ENCODE measurements around the gene GALC. TPM values are rescaled to one million over a fixed set of nuclear protein-coding genes. Genes with fewer than 3 reads are reported as not detected.
"Not testable (repeated sequence)": the region's sequence is repeated elsewhere in the genome, so short reads cannot be mapped to it uniquely, and the experiment has no call there.

GALC gene
- total and polyA plus RNA-seq, 12 donors: 8.3 to 330 (median 37.3) TPM

DNA sequence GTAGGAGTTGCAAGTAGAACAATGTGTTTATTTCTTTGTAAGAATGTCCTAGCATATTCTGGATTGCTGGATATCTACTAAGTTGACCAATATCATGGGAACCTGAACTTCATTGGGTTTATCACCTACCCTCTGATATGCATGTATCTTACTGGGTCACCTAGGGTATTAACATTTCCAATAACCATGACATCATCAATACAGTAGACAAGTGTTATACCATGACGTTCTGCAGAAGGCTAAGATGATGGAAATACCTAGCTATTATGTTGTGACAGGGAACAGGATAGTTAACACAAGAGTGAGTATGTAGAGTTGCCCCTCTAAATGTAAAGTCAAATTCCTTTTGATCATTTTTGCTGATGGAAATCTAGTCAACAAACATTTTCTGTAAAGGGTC, 37.9 kb upstream of the GALC start:
- TF ChIP-seq, protein P1, sequence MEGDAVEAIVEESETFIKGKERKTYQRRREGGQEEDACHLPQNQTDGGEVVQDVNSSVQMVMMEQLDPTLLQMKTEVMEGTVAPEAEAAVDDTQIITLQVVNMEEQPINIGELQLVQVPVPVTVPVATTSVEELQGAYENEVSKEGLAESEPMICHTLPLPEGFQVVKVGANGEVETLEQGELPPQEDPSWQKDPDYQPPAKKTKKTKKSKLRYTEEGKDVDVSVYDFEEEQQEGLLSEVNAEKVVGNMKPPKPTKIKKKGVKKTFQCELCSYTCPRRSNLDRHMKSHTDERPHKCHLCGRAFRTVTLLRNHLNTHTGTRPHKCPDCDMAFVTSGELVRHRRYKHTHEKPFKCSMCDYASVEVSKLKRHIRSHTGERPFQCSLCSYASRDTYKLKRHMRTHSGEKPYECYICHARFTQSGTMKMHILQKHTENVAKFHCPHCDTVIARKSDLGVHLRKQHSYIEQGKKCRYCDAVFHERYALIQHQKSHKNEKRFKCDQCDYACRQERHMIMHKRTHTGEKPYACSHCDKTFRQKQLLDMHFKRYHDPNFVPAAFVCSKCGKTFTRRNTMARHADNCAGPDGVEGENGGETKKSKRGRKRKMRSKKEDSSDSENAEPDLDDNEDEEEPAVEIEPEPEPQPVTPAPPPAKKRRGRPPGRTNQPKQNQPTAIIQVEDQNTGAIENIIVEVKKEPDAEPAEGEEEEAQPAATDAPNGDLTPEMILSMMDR (IDR thresholded peaks at IDR 0.05): no peak
- TF ChIP-seq POLR2A (IDR thresholded peaks at IDR 0.05): no peak
- no peak overlapping the region for H3K4me3 ChIP-seq
- H3K27ac ChIP-seq: no peak overlapping the region
- H3K27me3 ChIP-seq: no peaks in the 10 kb centered on the region
- no peaks in the 10 kb centered on the region for H3K9me3 ChIP-seq (replicated peaks in 1 of 3)
- H3K36me3 ChIP-seq (replicated peaks in 1 of 2): no peaks in the 10 kb centered on the region
- no peak for DNase-seq
- H3K4me1 ChIP-seq (replicated peaks in 1 of 2): no peaks in the 10 kb centered on the region
- 57 to 75% (median 61%) methylated on average over 1 of the region's 1 CpG for WGBS, 4 donors
- intact Hi-C loops (cut with DNase I): no loop called here

- H3K36me3 ChIP-seq (replicated peaks in 1 of 2): no peaks in the 10 kb centered on the region
- H3K9me3 ChIP-seq (replicated peaks in 1 of 3): no peaks in the 10 kb centered on the region
- H3K27me3 ChIP-seq: no peaks in the 10 kb centered on the region
- TF ChIP-seq POLR2A (IDR thresholded peaks at IDR 0.05): no peak
- WGBS, 4 donors: 39 to 72% (median 55%) methylated on average over 1 of the region's 1 CpG
- no peak overlapping the region for H3K27ac ChIP-seq
- H3K4me3 ChIP-seq: no peak overlapping the region
- H3K4me1 ChIP-seq (replicated peaks in 1 of 2): peaks cover 0 to 4% of the 10 kb centered on the region in 2 donors
- DNase-seq: peak in 1 of 7 donors; percentile 19
- intact Hi-C loops (cut with DNase I): no loop called here
Measured at GRCh38 chr14:88030079-88030478, 37.1 kb upstream of the GALC start.

DNA sequence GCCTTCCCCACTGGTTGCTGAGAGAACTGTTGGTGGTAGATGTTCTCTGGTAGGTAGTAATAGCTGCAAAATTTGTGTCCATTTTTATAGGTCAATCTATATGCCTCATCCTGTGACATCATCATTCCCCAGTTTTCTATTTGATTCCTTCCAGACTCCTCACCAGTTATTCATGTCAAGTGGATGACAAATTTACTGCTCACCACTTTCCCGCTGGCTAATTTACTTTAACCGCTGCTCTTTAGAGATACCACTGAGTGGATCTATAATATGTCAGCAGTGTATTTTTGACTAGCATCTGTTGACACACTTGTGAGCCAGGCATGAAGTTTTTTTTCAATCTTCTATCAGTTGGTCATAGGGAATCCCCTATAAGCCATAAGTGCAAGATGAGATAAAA, 36.5 kb upstream of the GALC start:
- Histone ChIP-seq H3K9me3 (replicated peaks in 1 of 3) (no peaks in the 10 kb centered on the region), H3K27ac (no peak overlapping the region), H3K4me1 (replicated peaks in 1 of 2) (peaks cover 0 to 8% of the 10 kb centered on the region in 2 donors), H3K36me3 (replicated peaks in 1 of 2) (no peaks in the 10 kb centered on the region), H3K27me3 (no peaks in the 10 kb centered on the region), H3K4me3 (no peak overlapping the region)
- WGBS, 4 donors: 76 to 93% (median 86%) methylated on average over 2 of the region's 2 CpGs
- DNase-seq: no peak
- intact Hi-C loops (cut with DNase I): loop anchor here in 1 of 2 donors (10.0 kb wide), 1 partner anchor 125 kb away; no protein-coding TSS in a partner anchor
- TF ChIP-seq, protein P1 (IDR thresholded peaks at IDR 0.05): no peak
- TF ChIP-seq POLR2A (IDR thresholded peaks at IDR 0.05): no peak

DNA sequence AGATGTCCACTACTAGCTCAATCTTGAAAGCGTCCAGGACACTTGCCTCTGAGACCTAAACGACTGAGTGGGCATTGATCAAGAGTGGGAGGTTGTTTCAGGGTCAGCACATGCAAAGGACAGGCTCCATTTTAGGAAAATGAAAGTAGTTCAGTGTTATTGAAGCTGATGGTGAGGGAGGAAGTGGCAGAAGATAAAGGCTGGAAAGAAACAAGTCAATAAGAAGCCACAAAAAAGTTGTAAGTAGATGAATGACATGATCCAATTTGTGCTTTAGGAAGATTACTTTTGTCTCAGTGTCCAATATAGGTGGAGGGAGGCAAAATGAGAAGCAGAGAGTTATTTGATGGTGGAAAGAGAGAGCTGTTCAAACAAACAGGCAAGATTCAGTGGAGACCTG, 33.9 kb upstream of the GALC start:
- Histone ChIP-seq H3K4me1 (replicated peaks in 1 of 2) (peaks cover 0 to 13% of the 10 kb centered on the region in 2 donors), H3K27ac (no peak overlapping the region), H3K9me3 (replicated peaks in 1 of 3) (no peaks in the 10 kb centered on the region), H3K27me3 (no peaks in the 10 kb centered on the region), H3K4me3 (no peak overlapping the region), H3K36me3 (replicated peaks in 1 of 2) (no peaks in the 10 kb centered on the region)
- 36 to 53% (median 49%) methylated on average over 2 of the region's 2 CpGs for WGBS, 4 donors
- intact Hi-C loops (cut with DNase I): loop anchor here in 1 of 2 donors (10.0 kb wide), 1 partner anchor 128 kb away; no protein-coding TSS in a partner anchor
- TF ChIP-seq, protein P1 (IDR thresholded peaks at IDR 0.05): no peak
- no peak for TF ChIP-seq POLR2A (IDR thresholded peaks at IDR 0.05)
- no peak for DNase-seq

GRCh38 chr14:88025313-88025712, 32.3 kb upstream of the GALC start:
- 54 to 63% (median 61%) methylated on average over 3 of the region's 3 CpGs for WGBS, 4 donors
- Histone ChIP-seq H3K4me1 (replicated peaks in 1 of 2) (peaks cover 0 to 13% of the 10 kb centered on the region in 2 donors), H3K4me3 (no peak overlapping the region), H3K36me3 (replicated peaks in 1 of 2) (no peaks in the 10 kb centered on the region), H3K9me3 (replicated peaks in 1 of 3) (no peaks in the 10 kb centered on the region), H3K27me3 (no peaks in the 10 kb centered on the region), H3K27ac (no peak overlapping the region)
- TF ChIP-seq, protein P1 (IDR thresholded peaks at IDR 0.05): no peak
- intact Hi-C loops (cut with DNase I): loop anchor here in 1 of 2 donors (10.0 kb wide), 1 partner anchor 129 kb away; no protein-coding TSS in a partner anchor
- no peak for DNase-seq

DNA sequence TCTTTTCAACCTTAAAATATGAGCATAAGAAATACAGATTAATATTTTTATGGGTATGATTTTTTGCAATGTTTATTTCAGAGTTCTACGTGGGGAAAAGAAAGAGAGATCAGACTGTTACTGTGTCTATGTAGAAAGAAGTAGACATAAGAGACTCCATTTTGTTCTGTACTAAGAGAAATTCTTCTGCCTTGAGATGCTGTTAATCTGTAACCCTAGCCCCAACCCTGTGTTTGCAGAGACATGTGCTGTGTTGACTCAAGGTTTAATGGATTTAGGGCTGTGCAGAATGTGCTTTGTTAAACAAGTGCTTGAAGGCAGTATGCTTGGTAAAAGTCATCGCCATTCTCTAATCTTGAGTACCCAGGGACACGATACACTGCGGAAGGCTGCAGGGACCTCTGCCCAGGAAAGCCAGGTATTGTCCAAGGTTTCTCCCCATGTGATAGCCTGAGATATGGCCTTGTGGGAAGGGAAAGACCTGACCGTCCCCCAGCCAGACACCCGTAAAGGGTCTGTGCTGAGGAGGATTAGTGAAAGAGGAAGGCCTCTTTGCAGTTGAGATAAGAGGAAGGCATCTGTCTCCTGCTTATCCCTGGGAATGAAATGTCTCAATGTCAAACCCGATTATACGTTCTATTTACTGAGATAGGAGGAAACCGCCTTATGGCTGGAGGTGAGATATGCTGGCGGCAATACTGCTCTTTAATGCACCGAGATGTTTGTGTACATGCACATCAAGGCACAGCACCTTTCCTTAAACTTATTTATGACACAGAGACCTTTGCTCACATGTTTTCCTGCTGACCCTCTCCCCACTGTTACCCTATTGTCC, 31.5 kb upstream of the GALC start:
- H3K4me1 ChIP-seq (replicated peaks in 1 of 2): peaks cover 0 to 13% of the 10 kb centered on the region in 2 donors
- WGBS, 4 donors: 72 to 78% (median 76%) methylated on average over 11 of the region's 11 CpGs
- intact Hi-C loops (cut with DNase I): loop anchor here in 1 of 2 donors (10.0 kb wide), 1 partner anchor 130 kb away; no protein-coding TSS in a partner anchor

More for the DNA sequence above, 31.5 kb upstream of the GALC start:
- H3K27ac ChIP-seq; H3K4me3 ChIP-seq; H3K36me3 ChIP-seq (replicated peaks in 1 of 2); H3K27me3 ChIP-seq; H3K9me3 ChIP-seq (replicated peaks in 1 of 3); DNase-seq: not testable (repeated sequence)

Measured in adrenal gland (tissue), 12 donors.